ENCODE data around the gene TRIM40.

DNA sequence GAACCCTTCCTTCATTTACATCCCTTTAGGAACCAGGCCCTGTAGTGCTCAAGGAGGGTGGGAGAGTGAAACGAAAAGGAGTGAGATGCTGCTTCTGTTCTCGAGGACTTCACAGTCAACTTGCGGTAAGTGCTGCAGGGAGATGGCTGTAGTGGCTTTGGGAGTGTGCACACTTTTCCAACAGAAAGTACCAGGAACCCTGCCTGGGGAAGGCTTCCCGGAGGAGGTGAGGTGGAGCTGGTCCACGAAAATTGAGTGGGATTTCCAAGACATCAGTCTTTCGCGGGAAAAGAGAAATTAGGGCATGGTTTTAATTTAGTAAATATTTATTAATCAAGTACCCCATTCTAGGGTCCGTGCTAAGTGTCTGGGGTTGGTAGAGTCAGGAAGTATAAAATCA lies 35.8 kb upstream of the TRIM40 start:
- TF ChIP-seq, protein P1, sequence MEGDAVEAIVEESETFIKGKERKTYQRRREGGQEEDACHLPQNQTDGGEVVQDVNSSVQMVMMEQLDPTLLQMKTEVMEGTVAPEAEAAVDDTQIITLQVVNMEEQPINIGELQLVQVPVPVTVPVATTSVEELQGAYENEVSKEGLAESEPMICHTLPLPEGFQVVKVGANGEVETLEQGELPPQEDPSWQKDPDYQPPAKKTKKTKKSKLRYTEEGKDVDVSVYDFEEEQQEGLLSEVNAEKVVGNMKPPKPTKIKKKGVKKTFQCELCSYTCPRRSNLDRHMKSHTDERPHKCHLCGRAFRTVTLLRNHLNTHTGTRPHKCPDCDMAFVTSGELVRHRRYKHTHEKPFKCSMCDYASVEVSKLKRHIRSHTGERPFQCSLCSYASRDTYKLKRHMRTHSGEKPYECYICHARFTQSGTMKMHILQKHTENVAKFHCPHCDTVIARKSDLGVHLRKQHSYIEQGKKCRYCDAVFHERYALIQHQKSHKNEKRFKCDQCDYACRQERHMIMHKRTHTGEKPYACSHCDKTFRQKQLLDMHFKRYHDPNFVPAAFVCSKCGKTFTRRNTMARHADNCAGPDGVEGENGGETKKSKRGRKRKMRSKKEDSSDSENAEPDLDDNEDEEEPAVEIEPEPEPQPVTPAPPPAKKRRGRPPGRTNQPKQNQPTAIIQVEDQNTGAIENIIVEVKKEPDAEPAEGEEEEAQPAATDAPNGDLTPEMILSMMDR (IDR thresholded peaks at IDR 0.05; ENCODE audit: low read depth, low read length), result no peak
- no peak for TF ChIP-seq MYC (IDR thresholded peaks at IDR 0.05; ENCODE audit: low read depth, low read length)
- TF ChIP-seq, protein P2, sequence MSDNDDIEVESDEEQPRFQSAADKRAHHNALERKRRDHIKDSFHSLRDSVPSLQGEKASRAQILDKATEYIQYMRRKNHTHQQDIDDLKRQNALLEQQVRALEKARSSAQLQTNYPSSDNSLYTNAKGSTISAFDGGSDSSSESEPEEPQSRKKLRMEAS (IDR thresholded peaks at IDR 0.05; ENCODE audit: low read depth, low read length), result no peak
- no peak for TF ChIP-seq POLR2A (IDR thresholded peaks at IDR 0.05; ENCODE audit: extremely low read depth, insufficient read length)
